COLO668 (cell line): Measurements from ENCODE around the gene SEZ6L.
A peak's percentile ranks its signal among the peaks of the same experiment; 100 is the strongest.

ENCODE experiments used
- DNase-seq: peaks from one replicate; lab custom pipeline; 2025; ENCODE audit not compliant: unreplicated experiment; lab: John Stamatoyannopoulos, UW

SEZ6L gene

GRCh38 chr22:26239581-26239980 lies 70.3 kb downstream of the SEZ6L start:
- DNase-seq, result no peak

- DNase-seq, result no peak
Measured at GRCh38 chr22:26241361-26241760, 72.1 kb downstream of the SEZ6L start.

- no peak for DNase-seq
Measured at GRCh38 chr22:26245001-26245400, 75.7 kb downstream of the SEZ6L start.

- DNase-seq, result no peak
Measured at GRCh38 chr22:26246552-26246951, 77.3 kb downstream of the SEZ6L start.

GRCh38 chr22:26251869-26252268 lies 82.6 kb downstream of the SEZ6L start:
- no peak for DNase-seq

GRCh38 chr22:26259510-26259909 lies 90.2 kb downstream of the SEZ6L start:
- DNase-seq, result no peak

GRCh38 chr22:26264162-26264561 lies 94.9 kb downstream of the SEZ6L start:
- no peak for DNase-seq

GRCh38 chr22:26265281-26265680 lies 96.0 kb downstream of the SEZ6L start:
- no peak for DNase-seq

- DNase-seq, result no peak
Measured at GRCh38 chr22:26265909-26266308, 96.6 kb downstream of the SEZ6L start.

GRCh38 chr22:26267856-26268255 lies 98.6 kb downstream of the SEZ6L start:
- peak; percentile 49 for DNase-seq

- DNase-seq, result no peak
Measured at GRCh38 chr22:26269572-26269971, 100.3 kb downstream of the SEZ6L start.

- no peak for DNase-seq
Measured at GRCh38 chr22:26271427-26271826, 102.2 kb downstream of the SEZ6L start.

- no peak for DNase-seq
Measured at GRCh38 chr22:26273011-26273675, 103.9 kb downstream of the SEZ6L start.

GRCh38 chr22:26276529-26277160 lies 107.4 kb downstream of the SEZ6L start:
- no peak for DNase-seq

- DNase-seq, result no peak
Measured at GRCh38 chr22:26281941-26282340, 112.7 kb downstream of the SEZ6L start.

- no peak for DNase-seq
Measured at GRCh38 chr22:26283330-26283729, 114.1 kb downstream of the SEZ6L start.

GRCh38 chr22:26285632-26286031 lies 116.4 kb downstream of the SEZ6L start:
- no peak for DNase-seq

- no peak for DNase-seq
Measured at GRCh38 chr22:26286091-26286820, 117.0 kb downstream of the SEZ6L start.

- no peak for DNase-seq
Measured at GRCh38 chr22:26287382-26288225, 118.3 kb downstream of the SEZ6L start.

- DNase-seq, result no peak
Measured at GRCh38 chr22:26289611-26290101, 120.4 kb downstream of the SEZ6L start.
